NCI-H2196 (cell line): Measurements from ENCODE around the gene RNF187.
A peak's percentile ranks its signal among the peaks of the same experiment; 100 is the strongest.

Experiments
- DNase-seq: peaks from one replicate; lab custom pipeline; 2025; ENCODE audit not compliant: unreplicated experiment; lab: John Stamatoyannopoulos, UW

RNF187 gene

GRCh38 chr1:228487336-228488124 is at the start of gene RNF187:
Gene RNF187 (plus strand): TSS chr1:228487382.
- peak; percentile 41 for DNase-seq

- no peak for DNase-seq
Measured at GRCh38 chr1:228437424-228437962, 49.7 kb upstream of the RNF187 start.

- no peak for DNase-seq
Measured at GRCh38 chr1:228438266-228438665, 48.9 kb upstream of the RNF187 start.

GRCh38 chr1:228440761-228441500 is 46.3 kb upstream of the RNF187 start:
- DNase-seq: no peak

GRCh38 chr1:228443395-228443794 is 43.8 kb upstream of the RNF187 start:
- no peak for DNase-seq

- no peak for DNase-seq
Measured at GRCh38 chr1:228445490-228445842, 41.7 kb upstream of the RNF187 start.

- DNase-seq: no peak
Measured at GRCh38 chr1:228445843-228446650, 41.1 kb upstream of the RNF187 start.

GRCh38 chr1:228446852-228447251 is 40.3 kb upstream of the RNF187 start:
- DNase-seq: no peak

GRCh38 chr1:228448372-228448771 is 38.8 kb upstream of the RNF187 start:
- no peak for DNase-seq

GRCh38 chr1:228450200-228450599 is 37.0 kb upstream of the RNF187 start:
- DNase-seq: no peak

GRCh38 chr1:228452194-228453021 is 34.8 kb upstream of the RNF187 start:
- DNase-seq: no peak

- DNase-seq: no peak
Measured at GRCh38 chr1:228453022-228453560, 34.1 kb upstream of the RNF187 start.

GRCh38 chr1:228453614-228454013 is 33.6 kb upstream of the RNF187 start:
- DNase-seq: no peak

- no peak for DNase-seq
Measured at GRCh38 chr1:228454238-228454637, 32.9 kb upstream of the RNF187 start.

- no peak for DNase-seq
Measured at GRCh38 chr1:228455715-228456114, 31.5 kb upstream of the RNF187 start.

GRCh38 chr1:228456252-228457016 is 30.7 kb upstream of the RNF187 start:
- DNase-seq: no peak

- DNase-seq: no peak
Measured at GRCh38 chr1:228457017-228457395, 30.2 kb upstream of the RNF187 start.

GRCh38 chr1:228457396-228458176 is 29.6 kb upstream of the RNF187 start:
- peak; percentile 97 for DNase-seq
